ENCODE data around the gene WDR73.
"Not testable (repeated sequence)": the region's sequence is repeated elsewhere in the genome, so short reads cannot be mapped to it uniquely, and the experiment has no call there.

The WDR73 gene

DNA sequence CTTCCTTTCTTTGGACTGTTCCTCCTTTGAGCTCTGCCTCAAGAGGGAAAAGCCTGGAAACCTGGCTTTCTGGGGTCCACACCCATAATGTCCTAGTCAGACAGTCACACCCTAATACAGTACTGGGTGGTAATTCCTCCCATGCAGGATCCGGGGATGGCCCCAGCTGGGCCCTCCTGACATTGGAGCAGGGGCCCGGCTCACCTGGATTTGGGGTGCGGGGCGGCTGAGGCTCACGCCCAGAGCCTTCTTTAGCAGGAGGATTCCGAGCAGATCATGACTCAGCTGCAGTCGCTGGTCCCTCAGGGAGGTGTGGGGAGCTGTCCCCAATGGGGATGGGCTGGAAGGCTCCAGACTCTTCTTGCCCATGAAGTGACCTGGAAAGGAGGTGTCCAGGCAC is 2.9 kb upstream of the WDR73 start:
- DNase-seq, result no peak

DNA sequence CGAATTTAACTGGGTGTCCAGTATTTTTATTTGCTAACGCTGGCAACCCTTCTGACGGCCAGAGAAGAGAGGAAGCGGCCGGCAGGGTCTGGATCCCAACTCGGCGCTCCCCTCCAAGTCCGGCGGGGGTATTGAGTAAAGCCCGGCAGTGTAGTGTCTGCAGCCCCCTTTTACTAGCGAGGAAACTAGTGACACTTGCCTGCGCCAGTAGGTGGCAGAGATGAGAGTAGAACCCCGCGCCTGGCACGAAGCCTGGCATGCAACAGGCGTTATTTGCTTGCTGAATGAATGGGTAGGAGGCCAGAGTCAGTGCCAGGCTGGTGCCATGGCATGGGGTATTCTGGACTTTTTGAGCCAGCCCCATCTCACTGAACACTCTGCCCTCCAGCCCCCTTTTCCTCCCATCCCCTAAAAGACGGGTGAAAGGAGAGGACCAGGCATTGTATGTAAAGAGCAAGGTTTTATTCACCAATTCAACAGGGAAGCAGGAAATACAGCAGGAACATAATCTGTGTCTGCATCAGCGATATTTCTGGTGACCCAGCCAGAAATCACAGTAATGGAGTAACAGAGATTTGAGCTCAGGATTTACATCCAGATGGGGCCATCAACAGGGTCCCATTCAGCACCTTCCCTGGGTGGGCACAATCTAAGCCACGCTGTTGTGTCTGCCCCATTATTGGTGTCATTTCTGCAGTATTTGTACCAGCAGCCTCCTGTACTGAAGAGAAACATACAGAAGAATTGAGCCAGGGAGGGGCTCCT is 788 bp upstream of the WDR73 start:
- DNase-seq, result peak; percentile 86

DNA sequence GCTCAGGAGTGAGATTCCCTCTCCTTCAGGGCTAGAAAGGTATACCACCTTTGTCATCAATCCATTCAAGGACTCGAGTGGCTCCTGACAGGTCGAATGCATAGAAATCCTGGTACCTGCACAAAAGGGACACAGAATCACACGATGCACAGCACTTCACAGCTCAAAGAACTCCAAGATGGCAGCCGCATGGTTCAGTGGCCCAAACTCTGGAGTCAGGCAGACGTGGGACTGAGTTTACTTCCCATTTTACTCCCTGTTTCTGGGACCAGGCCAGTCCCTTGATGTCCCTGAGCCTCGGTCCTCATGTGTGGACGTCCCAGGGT is 536 bp downstream of the WDR73 start:
- DNase-seq, result no peak

DNA sequence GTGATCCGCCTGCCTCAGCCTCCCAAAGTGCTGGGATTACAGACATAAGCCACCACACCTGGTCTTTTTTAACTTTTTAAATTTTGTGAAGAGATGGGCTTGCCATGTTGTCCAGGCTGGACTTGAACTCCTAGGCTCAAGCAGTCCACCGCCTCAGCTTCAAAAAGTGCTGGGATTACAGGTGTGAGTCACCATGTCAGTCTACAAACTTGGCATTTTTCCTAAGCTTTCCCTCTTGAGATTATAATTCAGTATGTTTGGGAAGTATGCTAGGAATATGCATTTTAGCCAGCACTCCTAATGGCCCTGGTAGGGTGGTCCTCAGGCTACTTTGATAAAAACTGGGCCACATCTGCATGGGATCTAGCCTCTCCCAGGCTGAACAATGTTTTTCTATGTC is 4.4 kb downstream of the WDR73 start:
- DNase-seq, result no peak

DNA sequence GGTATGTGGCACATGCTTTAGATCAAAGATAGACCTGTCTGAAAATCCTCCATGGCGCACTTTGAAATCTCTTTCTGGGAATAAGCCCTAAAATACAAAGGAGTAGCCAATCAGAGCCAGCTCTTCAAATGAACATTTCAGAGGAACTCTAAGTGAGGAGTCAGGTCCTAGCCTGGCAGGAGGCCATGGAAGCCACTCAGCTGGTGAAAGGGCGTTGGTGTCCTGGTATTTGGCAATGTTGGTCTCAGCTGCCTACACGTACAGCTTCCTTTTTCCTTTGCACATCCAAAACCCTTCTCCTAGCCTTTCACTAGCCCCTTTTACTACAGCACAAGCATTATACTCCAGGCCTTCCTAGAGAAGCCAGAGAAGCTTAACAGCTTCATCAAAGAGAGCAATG is 5.5 kb downstream of the WDR73 start:
- DNase-seq, result no peak

DNA sequence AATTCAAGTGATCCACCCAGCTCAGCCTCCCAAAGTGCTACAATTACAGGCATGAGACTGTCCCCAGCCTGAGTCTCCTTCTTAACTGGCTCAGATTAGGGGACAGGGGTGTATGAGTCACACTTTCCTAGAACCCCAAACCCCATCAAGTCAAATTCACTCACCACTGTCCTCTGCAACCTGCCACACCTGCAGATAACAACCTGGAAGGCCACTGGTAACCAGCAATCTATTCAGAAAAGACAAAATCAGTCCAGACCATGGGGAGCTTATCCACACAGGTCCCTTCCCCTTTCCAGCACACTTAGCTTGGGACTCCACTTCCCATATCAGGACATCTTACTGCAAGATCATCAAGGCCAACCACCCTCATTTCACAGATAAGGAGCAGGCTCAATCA is 6.4 kb downstream of the WDR73 start:
- no peak for DNase-seq

DNA sequence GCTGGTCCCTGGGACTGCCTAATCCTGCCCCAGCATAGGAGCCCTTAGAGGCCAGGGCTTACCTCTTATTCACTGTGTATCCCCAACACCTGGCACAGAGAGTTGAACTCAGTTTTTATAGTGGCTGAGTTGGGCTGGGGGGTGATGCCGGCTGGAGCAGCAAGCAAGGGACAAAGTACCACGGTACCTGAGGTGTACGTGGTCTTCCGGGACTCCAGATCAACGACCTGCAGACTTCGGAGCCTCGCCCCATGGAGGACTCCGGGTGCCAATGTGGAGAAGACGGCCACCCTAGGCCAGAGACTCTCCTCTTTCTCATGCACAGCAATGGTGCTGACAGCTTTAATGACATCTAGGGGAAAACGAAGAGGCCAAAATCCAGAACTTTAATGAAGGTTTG is 8.1 kb downstream of the WDR73 start:
- DNase-seq, result no peak

DNA sequence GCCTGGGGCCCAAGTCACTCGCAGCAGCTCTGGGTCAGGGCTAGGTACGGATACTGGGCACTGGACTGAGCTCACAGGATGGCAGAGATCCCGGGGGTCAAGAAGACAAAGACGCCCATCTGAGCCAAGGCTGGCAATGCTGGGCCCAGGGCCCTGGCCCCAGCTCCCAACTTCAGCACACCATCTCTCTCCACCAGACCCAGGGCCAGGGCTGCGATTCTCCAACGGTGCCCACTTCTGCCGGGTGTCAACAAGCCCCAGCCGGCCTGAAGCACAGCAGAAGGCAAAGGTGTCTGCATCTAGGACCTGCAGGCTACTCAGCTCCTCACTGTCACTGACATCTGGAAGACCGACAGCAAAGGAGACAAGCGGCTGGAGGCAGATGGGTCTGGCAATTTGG is 8.6 kb downstream of the WDR73 start:
- no peak for DNase-seq

DNA sequence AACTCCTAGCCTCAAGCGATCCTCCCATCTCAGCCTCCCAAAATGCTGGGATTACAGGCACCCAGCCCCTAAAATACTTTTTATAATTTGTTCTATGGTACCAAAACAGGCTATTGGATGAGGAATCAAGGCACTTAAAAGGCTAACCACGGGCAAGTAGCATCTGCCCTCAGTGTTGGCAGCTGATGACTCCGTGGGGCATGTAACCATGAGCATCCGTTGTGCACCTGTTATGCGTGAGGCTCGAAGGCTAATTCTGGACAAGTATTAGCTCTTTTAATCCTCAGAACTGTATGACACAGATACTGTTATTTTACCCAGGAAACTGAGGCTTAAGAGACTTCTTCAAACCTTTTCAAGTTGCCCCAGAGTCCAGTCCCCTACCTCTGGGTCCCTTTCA is 10.2 kb downstream of the WDR73 start:
- DNase-seq, result no peak

DNA sequence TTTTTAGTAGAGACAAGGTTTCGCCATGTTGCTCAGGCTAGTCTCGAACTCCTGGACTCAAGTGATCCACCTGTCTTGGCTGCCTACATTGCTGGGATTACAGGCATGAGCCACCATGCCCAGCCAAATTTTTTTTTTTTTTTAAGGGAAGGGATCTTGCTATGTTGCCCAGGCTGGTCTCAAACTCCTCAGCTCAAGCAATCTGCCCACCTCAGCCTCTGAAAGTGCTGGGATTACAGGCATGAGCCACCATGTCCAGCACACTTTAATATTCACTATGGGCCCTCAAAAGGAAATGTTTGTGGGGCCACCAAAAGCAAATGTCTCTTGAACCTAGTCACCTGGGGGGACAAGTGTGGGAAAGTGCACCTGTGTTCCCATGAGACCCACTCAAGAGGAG is 11.4 kb downstream of the WDR73 start:
- DNase-seq, result not testable (repeated sequence)

DNA sequence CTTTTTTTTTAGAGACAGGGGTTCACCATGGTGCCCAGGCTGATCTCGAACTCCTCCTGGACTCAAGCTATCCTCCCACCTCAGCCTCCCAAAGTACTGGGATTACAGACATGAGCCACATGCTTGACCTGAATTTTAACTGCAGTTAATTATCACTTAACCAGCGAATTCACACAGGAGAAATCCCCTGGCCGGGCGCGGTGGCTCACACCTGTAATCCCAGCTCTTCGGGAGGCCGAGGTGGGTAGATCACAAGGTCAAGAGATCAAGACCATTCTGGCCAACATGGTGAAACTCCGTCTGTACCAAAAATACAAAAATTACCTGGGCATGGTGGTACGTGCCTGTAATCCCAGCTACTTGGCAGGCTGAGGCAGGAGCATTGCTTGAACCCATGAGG is 12.2 kb downstream of the WDR73 start:
- not testable (repeated sequence) for DNase-seq

DNA sequence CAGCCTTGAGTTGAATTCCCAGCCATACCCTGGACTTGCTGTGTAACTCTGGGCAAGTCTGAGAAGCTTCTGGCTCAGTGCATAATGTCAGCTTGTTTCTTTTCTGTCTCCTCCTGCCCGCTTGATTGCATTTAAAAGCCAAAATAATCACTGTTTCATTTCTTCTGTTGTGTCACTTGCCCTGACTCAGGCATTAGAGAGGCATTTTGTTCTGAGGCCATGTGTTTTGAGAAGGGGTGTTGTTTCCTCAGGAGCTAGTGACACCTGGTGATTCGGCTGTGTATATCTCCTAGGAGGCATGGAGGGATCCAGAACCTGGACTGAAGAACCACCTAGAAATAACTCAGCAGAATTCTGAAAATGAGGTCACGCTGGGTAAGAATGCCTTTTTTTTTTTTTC is 16.0 kb downstream of the WDR73 start:
- DNase-seq, result no peak

DNA sequence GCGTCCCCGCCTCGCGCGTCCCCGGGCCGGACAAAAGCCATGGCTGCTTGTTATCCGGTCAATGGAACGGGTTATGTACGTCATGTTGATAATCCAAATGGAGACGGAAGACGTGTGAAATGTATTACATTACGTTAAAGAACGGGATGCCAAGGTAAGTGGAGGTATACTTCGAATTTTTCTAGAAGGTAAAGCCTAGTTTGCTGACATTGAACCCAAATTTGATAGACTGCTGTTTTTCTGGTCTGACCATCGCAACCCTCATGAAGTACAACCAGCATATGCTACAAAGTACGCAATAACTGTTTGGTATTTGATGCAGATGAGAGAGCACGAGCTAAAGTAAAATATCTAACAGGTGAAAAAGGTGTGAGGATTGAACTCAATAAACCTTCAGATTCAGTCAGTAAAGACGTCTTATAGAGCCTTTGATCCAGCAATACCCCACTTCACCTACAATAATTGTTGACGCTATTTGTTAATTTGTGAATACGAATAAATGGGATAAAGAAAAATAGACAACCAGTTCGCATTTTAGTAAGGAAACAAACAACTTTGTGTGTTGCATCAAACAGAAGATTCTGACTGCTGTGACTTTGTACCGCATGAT is 19.8 kb downstream of the WDR73 start:
- no peak for DNase-seq

DNA sequence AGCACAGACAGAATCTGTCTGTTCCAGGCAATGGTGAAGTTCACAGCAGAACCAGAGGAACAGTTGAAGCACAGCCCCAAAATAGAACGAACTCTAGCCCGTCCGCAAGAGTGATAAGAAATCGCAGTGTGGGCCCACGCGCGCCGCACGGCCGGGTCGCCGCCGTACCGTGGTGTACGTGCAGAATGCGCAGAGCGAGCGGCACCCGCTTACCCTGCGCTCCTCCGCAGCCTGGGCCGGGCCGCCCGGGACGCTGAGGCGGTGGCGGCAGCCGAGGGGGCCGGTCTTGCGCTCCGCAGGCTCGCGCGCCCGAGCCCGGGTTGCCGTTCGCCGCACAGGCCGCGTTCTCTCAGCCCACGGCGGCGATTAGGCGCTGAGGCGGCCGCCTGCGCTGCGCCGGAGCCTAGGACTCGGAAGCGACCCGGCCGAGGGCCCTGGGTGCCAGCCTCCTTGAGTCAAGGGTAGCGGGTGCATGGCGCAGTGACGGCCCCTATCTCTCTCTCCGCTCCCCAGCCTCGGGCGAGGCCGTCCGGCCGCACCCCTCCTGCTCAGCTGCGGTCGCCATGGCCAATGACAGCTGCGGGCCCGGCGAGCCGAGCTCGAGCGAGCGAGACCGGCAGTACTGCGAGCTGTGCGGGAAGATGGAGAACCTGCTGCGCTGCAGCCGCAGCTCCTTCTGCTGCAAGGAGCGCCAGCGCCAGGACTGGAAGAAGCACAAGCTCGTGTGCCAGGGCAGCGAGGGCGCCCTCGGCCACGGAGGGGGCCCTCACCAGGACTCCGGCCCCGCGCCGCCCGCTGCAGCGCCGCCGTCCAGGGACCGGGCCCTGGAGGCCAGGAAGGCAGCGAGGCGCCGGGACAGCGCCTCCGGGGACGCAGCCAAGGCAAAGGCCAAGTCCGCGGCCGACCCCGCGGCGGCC is 20.5 kb downstream of the WDR73 start:
- peak; percentile 70 for DNase-seq

DNA sequence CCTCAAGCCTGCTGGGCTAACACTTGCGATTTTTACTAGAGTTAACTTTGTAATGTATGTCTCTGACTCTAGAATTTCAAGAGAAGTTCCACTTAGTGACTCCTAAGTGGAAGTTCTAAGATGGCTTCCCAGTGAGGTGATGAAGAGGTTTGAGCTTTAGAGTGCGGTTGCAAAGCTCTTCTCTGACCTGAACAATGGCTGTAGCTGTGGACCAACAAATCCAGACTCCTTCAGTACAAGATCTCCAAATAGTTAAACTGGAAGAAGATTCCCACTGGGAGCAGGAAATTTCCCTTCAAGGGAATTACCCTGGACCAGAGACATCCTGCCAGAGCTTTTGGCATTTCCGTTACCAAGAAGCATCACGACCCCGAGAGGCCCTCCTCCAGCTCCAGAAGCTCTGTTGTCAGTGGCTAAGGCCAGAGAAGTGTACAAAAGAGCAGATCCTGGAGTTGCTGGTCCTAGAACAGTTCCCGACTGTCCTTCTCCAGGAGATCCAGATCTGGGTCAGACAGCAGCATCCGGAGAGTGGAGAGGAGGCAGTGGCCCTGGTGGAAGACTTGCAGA is 22.3 kb downstream of the WDR73 start:
- no peak for DNase-seq

DNA sequence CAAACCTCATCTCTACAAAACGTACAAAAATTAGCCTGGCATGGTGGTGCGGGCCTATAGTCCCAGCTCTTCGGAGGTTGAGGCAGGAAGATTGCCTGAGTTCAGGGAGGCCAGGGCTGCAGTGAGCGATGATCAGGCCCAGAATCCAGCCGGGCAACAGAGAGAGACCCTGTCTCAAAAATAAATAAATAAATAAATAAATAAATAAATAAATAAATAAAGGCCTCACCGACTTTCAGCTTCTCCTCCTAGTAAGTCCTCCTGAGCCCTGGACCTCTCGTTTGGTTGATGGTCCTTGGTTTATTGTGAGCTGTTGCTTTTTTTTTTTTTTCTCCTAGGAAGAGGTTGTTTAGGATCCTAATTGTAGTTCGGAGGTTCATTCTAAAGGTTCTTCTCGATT is 25.1 kb downstream of the WDR73 start:
- DNase-seq, result no peak

DNA sequence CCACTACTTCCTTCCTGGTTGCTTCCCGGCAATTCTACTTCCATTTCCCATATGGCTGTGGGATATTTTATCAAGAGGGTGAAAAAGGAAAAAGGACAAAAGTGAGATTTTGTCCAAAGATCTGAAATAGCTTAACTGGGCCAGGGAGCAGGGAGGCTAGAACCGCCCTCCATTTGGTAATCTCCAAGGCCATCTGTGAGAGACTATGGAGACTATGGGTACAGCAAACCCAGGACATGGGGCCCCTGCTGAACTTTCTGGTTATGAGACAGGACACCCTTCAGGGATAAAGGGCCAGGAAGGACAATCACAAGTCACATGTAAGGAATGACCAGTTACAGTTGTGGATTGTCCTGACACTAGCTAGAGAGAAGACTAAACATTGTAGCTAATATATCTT is 29.0 kb downstream of the WDR73 start:
- no peak for DNase-seq

DNA sequence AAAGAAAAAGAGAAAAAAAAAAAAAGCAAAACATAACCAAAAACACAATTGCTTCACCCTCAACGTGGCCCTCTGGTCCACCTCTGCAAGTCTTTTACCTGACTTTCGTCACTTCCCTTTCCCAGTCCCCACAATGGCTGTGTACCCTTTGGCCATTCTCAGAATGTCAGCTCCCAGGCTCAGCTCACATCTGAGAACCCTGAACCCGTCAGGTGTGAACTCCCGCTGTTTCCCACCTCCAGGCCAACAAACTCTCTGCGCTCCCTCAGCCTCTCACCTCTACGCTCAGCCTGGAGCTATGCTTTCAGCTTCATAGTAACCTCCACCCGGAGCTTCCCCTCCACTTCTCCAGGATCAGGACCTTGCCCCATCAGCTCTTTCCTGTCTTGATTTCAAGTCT is 29.7 kb downstream of the WDR73 start:
- no peak for DNase-seq

DNA sequence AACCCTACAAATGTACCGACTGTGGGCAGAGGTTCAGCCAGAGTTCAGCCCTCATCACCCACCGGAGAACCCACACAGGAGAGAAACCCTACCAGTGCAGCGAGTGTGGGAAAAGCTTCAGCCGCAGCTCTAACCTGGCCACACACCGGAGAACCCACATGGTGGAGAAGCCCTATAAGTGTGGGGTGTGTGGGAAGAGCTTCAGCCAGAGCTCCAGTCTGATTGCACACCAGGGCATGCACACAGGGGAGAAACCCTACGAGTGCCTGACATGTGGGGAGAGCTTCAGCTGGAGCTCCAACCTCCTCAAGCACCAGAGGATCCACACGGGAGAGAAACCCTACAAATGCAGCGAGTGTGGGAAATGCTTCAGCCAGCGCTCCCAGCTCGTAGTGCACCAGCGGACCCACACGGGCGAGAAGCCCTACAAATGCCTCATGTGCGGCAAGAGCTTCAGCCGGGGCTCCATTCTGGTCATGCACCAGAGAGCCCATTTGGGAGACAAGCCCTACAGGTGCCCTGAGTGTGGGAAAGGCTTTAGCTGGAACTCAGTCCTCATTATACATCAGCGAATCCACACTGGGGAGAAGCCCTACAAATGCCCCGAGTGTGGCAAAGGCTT is 32.6 kb downstream of the WDR73 start:
- DNase-seq, result no peak

DNA sequence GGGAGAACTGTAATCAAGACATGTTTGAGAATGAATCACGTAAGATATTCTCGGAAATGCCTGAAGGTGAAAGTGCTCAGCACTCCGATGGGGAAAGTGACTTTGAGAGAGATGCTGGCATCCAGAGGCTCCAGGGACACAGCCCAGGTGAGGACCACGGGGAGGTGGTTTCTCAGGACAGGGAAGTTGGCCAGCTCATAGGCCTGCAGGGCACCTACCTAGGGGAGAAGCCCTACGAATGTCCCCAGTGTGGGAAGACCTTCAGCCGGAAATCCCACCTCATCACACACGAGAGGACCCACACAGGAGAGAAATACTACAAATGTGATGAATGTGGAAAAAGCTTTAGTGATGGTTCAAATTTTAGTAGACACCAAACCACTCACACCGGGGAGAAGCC is 33.5 kb downstream of the WDR73 start:
- DNase-seq, result no peak

DNA sequence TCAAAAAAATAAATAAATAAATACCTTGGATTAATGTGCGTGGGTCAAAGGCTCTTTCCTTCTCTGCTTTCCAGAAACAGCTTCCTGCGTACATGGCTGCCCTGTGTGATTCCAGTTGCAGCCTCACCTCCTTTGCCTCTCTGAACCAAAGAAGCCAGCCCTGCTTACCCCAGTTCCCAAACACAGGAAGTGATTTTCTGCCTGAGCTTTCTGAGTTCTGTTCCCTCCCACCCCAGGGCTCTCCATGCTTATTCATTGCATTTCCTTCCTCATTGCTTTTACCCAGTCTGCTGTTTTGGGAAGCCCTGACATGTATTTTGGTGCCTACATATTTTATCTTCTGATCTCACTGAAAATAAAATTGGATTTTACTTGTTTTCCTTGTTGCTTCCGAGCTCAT is 37.8 kb downstream of the WDR73 start:
- no peak for DNase-seq

DNA sequence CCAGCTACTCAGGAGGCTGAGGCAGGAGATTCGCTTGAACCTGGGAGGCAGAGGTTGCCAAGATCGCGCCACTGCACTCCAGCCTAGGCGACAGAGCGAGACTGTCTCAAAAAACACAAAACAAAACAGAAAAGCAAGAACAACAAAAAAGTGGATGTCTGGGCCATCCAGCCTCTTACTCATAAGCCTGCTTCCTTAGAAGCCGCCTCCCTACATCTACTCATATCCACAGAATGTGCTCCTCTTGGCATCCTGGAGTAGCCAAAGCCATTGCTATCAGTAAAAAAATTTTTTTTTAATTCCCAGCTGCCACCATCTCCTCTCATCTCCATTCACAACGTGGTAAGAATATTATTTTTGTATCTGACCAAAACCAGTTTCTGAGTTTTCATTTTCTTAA is 42.5 kb downstream of the WDR73 start:
- DNase-seq, result no peak

DNA sequence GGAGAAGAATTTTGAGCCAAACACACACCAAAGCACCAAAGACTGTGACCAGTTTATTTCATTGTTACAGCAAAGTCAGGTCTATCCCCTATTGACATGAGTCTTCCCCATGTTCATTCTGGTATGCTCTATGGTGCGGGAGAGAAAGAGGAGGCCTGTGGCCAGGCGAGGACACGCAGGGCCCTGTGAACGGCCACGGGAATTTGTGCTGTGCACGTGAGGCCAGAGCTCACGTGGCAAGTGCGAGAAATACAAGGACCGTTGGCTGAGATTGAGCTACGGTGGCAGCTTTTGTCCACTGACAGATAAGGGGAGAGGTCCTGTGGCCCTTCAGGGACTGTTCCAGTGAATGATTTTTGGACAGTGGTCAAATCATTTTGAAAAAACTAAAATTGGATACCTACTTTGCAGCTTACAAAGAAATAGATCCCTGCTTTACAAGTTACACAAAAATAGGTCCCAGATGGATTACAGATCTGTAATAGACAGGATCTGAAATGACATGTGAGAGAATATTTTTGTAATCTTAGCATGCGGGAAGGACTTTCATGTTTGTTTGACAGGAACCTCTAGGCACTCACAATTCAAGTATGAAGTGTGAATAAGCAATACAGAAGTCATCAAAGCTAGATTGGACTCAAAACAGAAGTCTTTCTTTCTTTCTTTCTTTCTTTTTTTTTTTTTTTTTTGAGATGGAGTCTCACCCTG is 44.1 kb downstream of the WDR73 start:
- no peak for DNase-seq

All from activated CD4-positive, alpha-beta T cell treated with anti-CD3 and anti-CD28 coated beads, Interleukin-2, amount 50 U/mL, for 16 hours (primary cell).